CD4-positive, alpha-beta T cell treated with Interferon gamma for 1 hour (primary cell): ENCODE results near the gene GMPPB.
"Not testable (repeated sequence)": the region's sequence is repeated elsewhere in the genome, so short reads cannot be mapped to it uniquely, and the experiment has no call there.

Experiments
- DNase-seq: peaks from one replicate; pipeline ENCODE4 v3.0.0-alpha.2; 2020

The GMPPB gene

DNA sequence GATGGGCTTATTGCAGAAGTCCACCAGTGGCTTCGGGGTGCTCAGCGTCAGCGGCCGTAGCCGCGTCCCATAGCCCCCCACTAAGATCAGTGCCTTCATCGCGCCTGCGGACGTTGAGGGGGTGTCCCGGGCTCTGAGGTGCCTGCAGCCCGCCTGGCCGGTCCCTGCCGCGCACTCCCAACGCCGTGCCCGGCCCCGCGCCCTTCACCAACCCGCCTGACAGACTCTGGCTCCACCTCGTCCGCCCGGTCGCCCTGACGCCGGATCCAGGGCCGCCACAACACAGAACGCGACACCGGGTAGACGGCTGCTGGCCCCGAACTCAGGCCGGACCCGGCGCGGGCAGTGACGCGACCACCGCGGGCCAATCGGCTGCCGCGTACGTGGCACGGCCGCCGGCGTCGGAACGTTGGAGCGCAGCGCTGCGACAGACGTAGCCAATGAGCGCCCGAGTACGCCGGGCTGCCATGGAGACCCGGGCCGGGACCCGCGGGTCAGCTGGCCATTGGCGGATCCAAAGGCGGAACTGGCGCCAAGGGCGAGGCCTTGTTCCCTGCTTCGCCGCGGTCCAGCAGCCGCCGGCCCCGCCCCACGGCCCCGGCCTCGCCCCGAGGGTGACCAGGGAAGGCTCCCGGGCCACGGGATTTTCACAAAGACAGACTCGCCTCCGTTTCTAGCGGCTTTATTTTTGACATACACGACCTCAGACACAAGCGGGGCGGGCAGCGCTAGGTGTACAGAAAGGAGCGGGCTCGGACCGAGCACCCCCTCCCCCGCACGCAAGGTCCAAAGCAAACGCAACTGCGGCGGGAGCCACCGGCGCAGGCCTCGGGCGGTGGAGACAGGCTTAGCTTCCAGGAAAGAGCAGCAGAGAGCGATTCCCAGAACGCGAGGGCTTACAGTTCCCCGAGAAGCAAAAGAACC is at the start of gene GMPPB:
Gene GMPPB (minus strand): TSS at position 324 of the 924 bp plus-strand sequence. CDS start 225 bp downstream, at position 99.
- DNase-seq: peak; percentile 93

DNA sequence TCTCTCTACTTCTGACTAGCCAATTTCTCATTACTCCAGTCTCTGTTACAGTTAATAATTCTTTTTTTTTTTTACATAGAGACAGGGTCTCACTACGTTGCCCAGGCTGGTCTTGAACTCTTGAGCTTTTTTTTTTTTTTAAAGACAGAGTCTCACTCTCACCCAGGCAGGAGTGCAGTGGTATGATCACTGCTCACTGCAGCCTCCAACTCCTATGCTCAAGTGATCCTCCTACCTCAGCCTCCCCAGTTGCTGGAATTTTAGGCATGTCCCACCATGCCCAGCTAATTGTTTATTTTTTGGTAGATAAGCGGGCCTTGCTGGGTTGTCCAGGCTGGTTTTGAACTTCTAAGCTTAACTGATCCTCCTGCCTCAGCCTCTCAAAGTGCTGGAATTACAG is 49.0 kb upstream of the GMPPB start:
- no peak for DNase-seq

DNA sequence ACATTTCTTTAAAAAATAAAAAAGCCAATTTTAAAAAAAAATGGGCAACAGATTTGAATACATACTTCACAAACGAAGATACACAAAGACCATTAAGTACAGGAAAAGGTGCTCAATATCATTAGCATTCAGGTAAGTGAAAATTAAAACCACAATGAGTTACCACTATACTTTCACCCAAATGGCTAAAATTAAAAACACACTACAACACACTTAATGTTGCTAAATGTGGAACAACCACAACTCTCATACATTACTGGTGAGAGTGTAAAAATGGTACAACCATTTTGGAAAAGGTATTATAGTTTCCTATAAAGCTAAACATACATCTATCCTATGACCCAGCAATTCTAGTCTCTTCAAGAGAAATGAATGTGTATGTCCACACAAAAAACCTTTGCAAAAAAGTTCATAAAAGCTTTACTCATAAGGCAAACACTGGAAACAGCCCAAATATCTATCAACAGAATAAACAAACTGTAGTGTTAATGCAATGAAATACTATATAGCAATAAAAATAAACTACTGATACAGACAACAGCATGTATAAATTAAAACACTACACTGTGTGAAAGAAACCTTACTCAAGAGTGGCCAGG is 47.7 kb upstream of the GMPPB start:
- no peak for DNase-seq

DNA sequence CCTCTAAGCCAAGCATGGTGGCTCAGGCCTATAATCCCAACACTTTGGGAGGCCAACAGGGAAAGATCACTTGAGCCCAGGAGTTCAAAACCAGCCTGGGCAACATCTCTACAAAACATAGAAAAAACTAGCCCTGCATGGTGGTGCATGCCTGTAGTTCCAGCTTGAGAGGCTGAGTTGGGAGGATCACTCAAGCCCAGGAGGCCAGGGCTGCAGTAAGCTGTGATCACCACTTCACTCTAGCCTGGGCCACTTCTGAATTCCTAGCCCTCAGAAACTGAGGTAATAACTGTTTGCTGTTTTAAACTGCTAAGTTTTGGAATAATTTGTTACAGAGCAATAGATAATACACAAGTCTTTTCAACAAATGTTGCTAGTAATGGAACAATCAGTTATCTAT is 46.2 kb upstream of the GMPPB start:
- DNase-seq: no peak

DNA sequence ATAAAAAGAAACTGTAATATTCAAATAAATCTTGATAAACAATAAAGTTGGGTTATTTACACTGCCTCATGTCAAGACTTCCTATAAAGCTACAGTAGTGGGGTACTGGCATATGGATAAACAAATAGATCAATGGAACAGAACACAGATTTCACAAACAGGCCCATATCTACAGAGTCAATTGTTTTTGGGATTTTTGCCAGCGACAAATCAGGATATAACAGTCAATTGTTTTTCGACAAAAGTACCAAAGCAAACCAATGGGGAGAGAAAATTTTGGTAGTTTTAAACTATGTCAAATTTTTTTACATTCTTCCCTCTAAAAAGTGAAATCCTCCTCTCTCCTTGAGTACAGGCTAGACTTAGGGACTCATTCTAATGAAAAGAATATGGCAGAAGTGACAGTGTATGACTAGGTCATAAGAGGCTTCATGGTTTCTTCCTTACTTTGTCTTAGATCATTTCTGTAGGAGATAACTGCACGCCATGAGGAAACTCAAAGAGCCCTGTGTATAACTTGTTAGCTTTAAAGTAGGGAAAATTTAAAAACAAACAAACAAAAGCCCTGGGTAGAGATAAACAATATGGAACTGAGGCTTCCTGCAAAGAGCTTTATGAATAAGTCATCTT is 45.6 kb upstream of the GMPPB start:
- no peak for DNase-seq

DNA sequence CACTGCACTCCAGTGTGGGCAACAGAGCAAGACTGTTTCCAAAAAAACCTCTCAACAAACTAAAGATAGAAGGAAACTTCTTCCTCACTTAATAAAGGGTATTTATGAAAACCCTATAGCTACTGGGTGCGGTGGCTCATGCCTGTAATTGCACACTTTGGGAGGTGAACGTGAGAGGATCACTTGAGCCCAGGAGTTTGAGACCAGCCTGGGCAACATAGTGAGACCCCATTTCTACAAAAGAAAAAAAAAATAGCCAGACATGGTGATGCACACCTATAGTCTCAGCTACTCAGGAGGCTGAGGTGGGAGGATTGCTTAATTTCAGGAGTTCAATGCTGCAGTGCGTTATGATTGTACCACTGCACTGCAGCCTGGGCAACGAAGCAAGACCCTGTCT is 40.2 kb upstream of the GMPPB start:
- no peak for DNase-seq

DNA sequence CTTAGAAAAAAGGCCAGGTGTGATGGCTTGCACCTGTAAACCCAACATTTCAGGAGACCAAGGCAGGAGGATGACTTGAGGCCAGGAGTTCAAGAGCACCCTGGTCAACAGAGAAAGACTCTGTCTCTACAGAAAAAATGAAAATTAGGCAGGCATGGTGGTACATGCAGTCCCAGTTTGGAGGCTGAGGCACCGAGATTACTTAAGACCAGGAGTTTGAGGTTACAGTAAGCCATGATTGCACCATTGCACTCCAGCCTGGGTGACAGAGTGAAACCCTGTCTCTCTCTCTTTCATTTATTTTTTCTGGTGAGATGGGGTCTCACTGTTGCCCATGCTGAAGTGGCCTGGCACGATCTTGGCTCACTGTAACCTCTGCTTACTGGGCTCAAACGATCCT is 37.9 kb upstream of the GMPPB start:
- no peak for DNase-seq

DNA sequence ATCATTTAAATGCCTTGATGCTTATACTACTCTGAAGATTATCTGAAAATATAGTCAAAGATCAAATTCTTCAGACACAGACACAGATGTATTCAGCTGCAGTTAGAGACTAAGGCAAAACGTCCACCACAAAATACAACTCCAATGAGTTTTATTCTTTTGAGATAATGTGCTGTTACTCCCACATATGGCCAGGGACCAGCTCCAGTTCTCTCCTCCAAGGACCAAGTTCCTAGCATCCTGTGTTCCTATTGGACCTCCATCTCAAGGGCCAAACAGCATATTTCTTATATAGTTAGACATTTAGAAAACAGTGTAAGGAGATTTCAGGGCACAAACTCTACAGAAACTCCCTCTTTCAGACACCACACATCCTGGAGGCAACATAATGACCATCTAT is 35.5 kb upstream of the GMPPB start:
- no peak for DNase-seq

DNA sequence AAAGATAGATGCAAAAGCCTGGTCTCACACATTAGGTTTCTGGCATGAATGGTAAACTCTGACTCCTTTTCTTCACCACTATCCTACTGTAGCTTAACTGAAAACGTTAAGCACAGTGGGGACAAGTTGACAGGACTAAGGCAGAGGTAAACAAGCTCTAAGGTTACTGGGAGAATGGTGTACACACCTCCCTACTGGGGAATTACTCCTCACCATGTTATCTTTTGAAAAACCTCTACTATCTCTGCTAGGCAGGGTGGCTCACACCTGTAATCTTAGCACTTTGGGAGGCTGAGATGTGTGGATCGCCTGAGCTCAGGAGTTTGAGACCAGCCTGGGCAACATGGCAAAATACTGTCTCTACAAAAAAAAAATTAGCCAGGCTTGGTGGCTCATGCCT is 33.4 kb upstream of the GMPPB start:
- no peak for DNase-seq

DNA sequence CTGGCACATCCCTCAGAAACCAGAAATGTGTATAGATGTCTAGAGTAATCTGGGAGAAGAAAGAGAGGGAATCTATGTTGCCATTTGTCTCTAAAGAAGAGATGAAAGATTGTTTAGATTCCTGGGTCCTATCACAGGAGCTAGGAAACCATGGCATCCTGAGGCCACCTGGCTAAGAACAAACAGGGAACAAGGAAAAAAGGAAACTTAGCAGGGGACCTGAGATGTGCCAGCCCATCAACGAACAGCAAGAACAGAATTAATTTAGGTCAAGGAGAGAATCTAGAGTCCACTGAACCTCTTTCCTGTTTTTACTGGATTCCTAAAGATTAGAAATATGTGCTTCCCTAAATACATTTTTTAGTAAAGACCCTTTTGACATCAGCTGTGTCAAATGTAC is 32.3 kb upstream of the GMPPB start:
- no peak for DNase-seq

DNA sequence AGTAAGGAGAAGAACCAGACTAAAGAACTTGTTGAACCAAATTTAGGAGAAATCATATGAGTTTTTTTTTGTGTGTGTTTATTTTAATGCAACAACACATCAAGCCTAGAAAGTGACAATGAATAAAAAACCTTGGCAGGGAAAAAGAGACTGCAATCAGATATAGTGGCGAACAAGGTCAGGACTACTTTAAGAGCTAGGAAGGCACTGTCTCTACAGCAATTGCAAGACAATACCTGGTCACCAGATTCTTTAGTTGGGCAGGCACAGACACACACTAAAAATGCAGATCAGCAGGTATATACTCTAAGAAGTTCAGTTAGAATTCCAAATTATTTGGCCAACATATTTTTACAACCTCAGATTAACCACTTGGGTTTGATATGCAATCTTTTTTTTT is 30.8 kb upstream of the GMPPB start:
- DNase-seq: no peak

DNA sequence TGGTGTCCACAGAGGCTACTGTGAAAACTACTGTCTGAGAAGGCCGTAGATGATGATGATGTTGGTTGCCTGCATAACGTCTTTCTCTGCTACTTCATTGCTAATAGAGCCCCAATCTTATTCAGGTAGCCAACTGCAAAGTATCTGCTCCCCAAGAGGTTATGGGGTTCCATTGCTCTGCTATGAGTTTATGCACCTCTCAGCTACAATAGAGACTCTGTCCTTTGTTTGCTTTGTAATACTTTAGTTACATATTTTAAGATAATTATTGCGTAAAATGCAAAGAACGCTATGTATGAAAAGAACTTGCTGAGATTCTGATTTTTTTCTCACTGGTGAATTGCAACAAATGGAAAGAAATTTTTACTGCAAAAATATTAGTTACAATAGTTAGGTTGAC is 27.8 kb upstream of the GMPPB start:
- DNase-seq: no peak

DNA sequence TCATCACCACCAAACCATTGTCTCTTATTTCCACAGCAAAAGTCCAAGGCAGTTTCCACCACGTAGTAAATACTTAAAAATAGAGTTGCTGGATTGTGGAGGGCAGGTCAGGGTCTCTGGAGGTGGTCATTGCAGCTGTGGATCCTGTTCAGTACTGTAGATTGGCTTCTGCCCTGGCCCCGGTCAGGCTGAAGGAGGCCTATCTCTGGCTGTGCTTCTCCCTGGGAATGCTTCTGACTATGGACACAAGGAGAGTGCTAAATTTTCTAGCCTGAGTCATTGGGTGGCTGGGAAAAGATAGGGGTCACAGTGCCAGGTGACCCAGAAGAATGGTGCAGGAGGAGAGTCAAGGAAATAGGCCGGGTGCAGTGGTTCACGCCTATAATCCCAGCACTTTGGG is 26.3 kb upstream of the GMPPB start:
- DNase-seq: no peak

DNA sequence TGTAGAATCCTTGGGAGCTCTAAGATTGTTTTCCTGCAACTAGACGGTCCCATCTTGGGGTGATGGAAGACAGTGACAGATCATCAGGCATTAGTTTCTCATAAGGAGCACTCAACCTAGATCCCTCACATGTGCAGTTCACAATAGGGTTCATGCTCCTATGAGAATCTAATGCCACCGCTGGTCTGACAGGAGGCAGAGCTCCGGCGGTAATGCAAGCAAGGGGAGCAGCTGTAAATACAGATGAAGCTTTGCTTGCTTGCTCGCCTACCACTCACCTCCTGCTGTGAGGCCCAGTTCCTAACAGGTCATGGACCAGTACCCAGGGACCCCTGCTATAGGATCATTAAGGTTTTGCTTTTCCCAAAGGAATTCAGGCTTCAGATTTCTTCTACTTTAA is 25.1 kb upstream of the GMPPB start:
- DNase-seq: not testable (repeated sequence)

DNA sequence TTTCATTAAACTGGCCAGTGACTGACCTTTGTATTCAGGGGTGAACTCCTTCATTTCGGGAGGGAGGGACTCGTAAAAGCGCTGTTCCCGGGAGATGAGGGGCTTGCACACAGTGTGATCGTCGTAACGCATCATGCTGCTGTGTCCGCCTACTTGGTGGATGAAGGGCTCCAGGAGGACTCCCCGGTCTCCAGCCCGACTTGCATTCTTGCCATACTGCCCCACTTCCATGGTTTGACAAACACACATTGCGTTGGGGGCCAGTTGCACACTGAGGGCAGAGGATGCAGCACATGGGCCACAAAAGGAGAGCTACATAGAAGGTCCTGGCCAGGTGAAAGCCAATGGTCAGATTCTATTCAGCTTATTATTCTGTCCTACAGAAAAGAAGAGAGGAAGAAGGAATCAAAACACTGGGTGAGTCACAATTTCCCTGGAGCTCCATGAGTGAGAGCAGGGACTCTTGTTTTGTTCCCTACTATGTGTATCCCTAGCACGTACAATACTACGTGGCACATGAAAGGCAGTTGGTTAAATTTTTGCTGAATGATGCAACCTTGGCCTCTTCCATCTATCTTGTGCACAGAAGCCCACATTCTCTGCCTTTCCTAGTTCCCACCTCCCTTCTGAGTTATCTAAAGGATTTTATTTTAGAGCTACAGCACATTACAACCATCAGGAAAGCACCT is 24.2 kb upstream of the GMPPB start:
- DNase-seq: no peak

DNA sequence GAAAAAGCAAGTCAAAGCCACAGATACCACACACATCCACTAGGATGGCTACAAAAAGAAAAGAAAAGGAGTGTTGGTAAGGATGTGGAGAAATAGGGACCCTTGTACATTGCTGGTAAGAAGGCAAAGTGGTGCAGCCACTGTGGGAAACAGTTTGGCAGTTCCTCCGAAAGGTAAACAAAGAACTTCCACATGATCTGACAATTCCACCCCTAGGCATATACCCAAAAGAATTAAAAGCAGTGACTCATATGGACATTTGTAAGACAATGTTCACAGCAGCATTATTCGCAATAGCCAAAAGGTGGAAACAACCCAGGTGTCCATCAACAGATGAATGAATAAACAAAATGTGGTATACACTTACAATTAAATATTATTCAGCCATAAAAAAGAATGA is 22.2 kb upstream of the GMPPB start:
- DNase-seq: no peak

DNA sequence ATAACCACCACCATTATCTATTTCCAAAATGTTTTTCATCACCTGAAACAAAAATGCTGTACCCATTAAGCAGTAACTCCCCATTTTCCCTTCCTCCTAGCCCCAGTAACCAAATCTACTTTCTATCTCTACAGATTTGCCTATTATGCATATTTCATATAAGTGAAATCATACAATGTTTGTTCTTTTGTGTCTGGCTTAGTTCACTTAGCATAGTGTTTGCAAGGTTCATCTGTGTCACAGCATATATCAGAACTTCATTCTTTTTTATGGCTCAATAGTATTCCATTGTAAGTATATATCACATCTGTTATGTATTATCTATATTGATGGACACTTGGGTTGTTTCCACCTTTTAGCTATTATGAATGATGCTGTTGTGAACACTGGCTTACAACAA is 16.7 kb upstream of the GMPPB start:
- DNase-seq: no peak

DNA sequence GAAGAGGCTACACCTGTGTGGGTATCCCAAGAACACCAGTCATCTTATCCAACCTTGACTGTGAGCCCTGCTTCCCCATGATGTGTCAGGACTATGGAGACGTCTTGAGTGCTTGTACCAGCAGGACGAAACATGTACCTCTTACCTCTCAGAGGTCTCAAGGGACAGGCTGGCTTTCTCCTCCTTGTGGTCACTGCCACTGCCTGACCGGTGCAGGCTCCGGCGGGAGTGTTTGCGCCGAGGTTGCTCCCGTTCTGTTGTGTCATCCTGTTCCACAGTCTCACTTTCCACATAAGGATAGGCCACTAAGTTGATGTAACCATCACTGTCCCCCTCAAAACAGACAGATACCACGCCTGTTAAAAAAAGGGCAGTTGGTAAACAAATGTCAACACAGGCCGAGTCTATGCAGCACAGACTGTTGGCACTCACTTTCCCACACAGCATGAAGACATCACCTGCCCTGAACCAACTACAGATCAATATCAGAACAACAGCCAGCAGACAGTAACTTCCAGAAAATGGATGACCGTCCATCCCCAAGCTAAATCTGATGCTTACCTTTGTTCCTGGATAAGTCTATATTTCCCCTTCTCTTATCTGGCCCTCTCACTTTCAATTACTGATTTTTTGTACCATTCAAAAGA is 14.4 kb upstream of the GMPPB start:
- no peak for DNase-seq

DNA sequence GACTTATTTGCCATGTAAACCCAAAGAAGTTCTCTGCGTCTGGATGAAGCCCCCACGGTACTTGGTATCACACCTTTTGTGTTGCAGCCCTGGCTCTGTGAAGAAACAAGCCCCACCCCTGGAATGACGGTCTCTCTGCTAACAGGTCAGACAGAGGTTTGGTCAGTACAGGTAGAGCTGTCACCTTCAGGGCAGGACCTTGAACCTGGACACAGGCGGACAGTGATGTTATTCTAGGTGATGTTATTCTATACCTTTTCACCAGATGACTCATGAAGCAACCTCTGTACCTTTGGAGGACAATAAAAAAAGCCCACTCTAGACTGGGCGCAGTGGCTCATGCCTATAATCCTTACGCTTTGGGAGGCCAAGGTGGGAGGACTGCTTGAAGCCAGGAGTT is 11.0 kb upstream of the GMPPB start:
- no peak for DNase-seq

DNA sequence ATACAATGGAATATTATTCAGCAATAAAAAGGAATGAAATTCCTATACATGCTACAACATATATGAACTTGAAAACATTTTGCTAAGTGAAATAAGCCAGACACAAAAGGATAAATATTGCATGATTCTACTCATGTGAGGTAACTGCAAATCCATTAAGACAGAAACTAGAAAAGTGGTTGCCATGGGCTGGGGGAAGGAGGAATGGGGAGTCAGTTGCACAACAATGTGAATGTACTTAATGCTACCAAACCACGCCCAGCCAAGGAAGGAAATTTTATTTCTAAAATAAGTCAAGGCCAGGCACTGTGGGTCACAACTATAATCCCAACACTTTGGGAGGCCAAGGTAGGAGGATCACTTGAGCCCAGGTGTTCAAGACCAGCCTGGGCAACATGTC is 9.8 kb upstream of the GMPPB start:
- DNase-seq: no peak

DNA sequence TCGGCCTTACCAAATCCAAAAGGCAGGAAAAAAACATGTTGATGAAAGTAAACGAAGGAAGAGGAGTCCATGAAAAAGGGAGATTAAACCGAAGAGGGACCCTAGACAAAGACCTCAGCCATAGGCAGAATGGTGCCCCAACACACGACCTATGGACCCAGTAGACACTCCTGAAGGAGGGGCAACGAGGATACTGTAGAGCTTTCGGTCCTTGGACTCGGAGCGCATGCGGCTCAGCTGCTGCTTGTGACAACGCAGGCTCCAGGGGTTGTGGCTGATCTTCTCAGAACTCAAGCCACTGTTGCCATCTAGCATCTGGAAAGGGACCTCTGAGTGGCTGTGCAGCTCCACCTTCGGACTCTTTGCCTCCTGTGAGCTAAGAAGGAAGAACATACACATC is 8.8 kb upstream of the GMPPB start:
- DNase-seq: no peak

DNA sequence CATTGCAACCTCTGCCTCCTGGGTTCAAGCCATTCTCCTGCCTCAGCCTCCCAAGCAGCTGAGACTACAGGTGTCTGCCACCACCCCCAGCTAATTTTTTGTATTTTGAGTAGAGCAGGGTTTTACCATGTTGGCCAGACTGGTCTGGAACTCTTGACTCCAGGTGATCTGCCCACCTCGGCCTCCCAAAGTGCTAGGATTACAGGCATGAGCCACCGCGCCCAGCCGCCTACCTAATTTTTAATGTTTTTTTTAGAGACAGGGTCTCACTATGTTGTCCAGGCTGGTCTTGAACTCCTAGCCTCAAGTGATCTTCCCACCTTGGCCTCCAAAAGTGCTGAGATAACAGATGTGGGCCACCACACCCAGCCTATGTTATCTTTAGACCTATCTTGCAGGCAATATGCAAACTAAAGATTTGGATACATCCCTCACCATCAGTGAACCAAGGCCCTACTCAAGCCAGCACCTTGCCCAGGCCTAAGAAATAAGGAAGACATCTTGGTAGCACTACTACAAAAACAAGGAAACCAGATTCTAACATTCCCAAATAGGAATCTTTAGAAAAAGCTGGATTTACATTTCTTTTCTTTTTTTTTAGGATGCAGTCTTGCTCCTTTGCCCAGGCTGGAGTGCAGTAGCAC is 6.3 kb upstream of the GMPPB start:
- DNase-seq: no peak
